GM21447 (cell line): ENCODE measurements around the gene TRIM41.
"Not testable (repeated sequence)": the region's sequence is repeated elsewhere in the genome, so short reads cannot be mapped to it uniquely, and the experiment has no call there.

Experiments used
- ATAC-seq: cut with Tn5 transposase; IDR thresholded peaks from one replicate; pipeline ENCODE4 v1.9.1; 2021; ENCODE audit not compliant: unreplicated experiment

Gene TRIM41

DNA sequence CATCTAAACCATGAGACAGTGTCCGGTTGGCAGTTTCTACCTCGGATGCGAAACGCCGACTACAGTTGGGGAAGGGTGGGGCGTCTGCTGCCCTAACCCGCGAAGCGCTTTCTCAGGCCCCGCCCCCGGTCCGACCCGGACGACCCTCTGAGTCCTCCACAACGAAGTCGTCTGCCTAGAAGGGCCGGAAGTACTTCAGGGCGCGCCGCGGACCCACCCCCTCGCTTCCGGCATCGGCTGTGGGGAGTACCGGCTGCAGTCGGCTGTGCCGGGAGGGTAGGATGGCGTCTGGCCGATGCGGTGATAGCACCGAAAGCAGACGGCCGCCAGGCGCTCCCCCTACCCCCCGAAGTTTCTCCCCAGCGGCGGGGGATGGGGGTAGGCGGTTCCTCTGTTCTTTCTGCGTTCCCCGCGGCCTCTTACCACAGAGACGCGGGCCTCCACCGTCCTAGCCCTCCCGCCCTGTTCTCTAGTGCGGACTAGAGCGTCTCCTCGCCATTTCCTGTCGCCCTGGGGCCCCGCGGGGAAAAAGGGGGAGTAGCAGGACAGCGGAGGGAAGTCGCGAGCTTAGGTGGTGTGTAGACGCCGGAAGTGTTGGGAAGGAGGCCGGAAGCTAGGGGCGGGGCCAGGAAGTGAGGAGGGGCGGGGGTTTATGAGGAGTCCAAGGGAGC lies at the start of gene TRIM41:
TRIM41 (plus strand) TSS at position 224 of the 671 bp plus-strand sequence. CDS start 719 bp downstream, outside the sequence.
- ATAC-seq = peak; percentile 59

DNA sequence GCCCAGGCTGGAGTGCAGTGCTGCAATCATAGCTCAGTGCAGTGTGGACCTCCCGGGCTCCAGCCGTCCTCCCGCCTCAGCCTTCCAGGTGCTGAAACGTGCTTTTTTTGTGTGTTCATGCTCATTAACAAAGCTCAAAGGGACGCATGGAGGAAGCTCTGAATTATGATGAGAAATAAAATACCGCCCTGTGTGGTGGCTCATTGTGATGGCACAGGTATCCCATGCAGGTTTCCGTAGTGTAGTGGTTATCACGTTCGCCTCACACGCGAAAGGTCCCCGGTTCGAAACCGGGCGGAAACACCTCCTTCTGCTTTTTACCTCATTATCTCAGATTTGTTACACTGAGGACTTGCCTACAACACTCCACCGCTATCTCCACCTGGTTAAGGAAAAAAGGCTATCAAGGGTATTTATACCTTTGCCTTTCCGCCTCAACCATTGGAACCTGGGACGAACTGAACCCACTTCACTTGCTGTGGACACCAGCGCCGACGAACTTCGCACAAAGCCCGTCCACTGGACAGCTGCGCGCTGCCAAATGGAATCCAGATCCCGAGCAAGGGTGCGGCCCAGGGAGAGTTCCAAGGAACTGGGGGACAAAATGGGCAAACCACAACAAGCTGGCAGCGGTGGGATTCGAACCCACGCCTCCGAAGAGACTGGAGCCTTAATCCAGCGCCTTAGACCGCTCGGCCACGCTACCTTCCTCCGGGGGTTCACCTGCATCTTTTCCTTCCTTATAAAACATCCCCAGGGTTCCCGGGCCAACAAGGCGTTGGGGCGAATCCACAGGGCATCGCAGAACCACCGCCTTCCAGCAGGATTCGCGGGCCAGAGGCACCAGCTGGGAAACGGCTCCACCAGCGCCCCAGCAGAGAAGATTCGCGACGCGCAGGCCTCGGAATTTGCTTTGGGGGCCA lies 49.4 kb upstream of the TRIM41 start:
- ATAC-seq = peak; percentile 55

DNA sequence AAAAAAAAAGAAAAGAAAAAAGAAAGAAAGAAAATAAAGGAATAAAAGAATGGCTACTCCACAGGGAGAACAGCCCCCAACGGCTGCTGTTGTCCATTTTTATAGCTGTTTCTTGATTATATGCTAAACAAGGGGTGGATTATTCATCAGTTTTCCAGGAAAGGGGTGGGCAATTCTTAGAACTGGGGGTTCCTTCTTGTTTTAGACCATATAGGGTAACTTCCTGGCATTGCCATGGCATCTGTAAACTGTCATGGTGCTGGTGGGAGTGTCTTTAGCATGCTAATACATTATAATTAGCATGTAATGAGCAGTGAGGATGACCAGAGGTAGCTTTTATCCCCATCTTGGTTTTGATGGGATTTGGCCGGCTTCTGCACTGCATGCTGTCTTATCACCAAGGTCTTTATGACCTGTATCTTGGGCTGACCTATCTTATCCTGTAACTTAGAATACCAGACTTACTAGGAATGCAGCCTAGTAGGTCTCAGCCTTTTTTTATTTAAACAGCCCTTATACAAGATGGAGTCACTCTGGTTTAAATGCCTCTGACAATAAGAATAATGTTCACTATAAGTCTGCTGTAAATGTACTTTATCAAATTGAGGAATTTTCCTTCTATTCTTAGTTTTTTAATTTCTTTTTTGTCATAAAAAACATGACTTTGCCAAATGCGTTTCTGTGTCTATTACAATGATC lies 46.7 kb upstream of the TRIM41 start:
- no peak for ATAC-seq

DNA sequence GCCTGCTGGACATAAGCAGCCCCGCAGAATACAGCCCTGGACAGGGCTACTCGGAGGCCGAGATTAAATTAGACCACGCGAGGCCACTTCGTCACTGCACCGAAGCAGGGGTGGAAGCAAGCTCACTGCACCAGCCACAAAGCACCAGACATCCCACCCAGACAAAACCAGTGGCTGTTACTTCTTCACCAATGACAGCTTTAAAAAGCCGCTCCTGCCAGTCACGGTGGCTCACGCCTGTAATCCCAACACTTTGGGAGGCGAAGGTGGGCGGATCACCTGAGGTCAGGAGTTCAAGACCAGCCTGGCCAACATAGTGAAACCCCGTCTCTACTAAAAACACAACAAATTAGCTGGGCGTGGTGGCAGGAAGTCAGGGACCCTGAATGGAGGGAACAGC lies 45.5 kb upstream of the TRIM41 start:
- not testable (repeated sequence) for ATAC-seq

DNA sequence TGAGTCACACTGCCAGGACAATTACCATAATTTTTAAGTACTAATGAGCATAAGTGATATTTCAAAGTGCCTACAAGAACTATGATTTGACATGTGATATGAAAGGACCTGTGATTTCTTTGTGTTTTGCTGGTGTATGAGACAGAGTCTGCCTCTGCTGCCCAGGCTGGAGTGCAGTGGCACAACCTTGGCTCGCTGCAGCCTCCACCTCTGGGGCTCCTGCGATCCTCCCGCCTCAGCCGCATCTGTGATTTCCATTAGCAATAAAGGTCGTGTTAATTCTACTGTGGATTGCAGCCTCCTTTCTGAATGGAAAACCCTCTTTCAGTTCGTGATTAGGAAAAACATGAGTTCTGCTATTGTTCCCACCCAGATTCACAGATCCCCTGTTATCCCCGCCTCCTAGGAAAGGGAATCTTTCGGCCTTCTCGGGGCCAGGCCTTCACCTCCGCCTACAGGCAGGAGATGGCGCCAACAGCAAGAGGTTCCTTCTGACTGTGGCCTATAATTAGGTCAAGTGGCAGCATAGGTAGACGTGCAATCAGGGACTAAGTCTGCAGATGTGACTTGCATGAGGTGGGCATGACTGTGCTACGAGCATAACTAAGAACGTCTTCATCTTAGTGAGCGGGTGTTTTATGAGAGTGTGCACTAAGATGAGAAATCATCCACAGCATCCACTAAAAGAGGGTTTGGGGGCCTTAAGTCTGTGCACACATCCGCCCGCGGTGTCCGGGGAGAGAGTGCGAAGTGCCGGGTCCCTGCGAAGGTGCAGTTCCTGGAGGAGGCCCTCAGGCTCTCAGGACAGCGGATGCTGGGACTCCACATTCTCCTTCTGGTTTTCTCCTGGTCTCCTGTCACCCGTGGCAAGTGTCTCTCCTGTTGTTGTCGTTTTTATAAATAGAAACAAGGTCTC lies 41.2 kb upstream of the TRIM41 start:
- peak; percentile 58 for ATAC-seq

DNA sequence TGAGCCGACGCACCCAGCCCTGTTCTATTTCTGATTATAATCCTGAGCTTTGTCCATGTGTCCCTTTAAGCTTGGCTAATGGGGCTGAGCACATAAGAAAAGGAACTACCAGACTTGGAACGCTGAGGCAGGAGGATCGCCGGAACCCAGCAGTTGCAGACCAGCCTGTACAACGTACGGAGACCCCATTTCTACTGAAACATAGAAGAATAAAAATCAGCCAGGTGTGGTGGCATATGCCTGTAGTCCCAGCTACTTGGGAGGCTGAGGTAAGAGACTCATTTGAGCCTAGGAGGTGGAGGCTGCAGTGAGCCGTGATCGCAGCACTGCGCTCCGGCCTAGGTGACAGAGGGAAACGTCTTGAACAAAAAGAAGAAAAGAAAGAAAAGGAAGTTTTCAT lies 40.4 kb upstream of the TRIM41 start:
- ATAC-seq = no peak

DNA sequence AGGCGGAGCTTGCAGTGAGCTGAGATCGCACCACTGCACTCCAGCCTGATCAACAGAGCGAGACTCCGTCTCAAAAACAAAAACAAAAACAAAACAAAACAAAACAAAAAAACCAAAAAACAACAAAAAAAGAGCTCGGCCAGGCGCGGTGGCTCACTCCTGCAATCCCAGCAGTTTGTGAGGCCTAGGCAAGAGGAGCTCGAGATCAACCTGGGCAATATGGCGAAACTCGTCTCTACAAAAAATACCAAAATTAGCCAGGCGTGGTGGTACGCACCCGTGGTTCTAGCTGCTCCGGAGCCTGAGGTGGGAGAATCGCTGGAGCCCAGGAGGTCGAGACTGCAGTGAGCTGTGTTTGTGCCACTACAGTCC lies 38.2 kb upstream of the TRIM41 start:
- ATAC-seq = no peak

DNA sequence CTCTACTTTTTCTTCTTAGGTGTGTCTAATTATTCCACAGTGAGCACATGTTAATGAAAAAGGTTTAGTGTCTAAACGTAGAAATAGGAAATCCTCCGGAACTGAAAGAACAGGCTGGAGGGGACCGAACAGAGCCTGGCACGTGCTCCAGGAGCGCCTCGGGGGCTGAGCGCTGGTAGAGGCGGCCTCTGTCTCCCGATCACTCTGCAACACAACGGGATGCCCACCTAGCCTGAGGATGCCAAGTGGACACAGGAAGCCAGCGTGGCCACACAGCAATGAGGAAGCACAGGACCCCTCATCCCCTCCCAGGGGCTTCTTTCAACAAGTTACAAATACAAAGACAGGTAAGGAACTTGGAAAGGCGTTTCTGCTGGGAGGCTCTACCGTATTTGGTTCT lies 37.5 kb upstream of the TRIM41 start:
- ATAC-seq = no peak

DNA sequence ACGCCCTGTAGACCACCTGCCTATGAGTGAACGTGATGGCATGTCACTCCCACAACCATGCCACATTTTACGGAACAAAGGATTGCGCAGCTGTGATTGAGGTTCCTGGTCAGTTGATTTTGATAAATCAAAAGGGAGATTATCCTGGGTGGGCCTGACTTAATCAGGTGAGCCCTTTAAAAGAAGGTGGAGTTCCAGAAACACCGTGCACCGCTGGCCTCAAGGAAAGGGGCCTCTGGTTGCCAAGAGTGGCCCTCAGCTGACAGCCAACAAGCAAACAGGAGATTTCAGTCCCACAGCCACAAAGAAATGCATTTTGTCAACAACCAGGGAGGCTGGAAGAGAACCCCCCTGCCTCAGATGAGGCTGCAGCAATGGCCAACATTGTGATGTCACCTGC lies 37.1 kb upstream of the TRIM41 start:
- no peak for ATAC-seq

DNA sequence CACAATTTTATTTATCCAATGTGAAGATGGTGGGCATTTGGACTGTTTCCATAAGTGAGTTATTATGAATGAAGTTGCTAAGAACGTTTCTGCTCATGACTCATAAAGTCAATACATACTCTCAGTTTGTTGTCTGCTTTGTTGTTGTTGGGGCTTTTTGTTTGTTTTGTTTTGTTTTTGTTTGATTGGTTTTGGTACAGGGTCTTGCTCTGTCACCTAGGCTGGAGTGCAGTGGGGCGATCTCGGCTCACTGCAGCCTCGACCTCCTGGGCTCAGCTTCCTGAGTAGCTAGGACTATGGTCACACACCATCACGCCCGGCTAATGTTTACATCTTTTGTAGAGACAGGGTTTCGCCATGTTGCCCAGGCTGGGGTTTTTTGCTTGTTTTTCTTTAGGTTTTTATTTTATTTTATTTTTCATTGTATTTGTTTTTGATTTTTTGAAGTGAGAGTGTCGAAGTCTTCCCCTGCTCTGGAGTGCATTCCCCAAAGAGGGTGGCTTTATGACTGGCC lies 36.0 kb upstream of the TRIM41 start:
- ATAC-seq = no peak

DNA sequence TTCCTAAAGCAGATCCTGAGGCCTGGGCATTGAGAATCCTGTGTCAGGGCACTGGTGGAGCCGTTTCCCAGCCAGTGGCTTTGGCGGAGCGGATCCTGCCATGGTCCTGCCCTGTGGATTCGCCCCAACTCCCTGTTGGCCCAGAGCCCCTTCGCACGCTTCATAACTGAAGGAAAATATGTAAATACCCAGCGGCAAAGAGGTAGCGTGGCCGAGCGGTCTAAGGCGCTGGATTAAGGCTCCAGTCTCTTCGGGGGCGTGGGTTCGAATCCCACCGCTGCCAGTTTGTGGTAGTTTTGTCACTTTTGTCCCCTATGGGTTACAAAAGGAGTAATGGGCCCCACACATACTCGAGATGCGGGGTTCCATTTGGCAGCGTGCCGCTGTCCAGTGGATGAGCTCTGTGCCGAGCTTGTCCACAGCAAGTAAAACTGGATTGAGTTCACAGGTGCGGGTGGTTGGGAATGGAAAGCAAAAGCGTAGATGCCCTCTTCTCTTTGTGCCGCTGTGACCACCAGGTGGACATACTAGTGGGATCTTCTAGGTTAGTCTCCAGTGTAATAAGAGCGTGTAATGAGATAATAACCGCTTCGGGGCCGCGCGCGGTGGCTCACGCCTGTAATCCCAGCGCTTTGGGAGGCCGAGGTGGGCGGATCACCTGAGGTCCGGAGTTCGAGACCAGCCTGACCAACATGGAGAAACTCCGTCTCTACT lies 35.4 kb upstream of the TRIM41 start:
- no peak for ATAC-seq

DNA sequence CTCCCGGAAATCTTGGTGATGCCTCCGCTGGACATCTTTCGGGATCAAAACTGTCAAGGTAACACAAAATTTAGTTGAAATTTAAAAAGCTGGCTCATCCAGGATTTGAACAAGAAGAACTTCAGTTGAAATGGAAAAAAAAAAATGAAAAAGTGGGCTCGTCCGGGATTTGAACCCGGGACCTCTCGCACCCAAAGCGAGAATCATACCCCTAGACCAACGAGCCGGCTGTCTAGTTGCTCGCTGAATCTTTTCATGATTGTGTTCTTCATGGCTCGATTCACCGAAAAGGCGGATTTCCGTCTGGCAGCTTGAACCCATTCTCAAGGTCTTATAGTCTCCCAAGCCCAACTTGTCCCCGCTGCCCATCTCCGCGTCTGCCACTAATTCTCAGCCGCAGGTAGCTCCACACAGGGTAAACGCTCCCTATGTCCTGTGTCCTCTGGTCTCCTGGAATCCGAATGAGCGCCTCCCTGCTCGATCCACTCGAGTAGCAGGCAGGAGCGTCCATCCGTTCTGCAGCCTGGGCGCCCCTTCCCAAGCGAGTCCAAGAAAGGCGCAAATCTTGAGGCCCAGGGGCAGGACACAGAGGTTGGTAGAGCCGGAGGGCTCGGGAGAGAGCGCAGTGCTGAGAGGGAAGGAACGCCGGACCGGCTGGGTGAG lies 34.2 kb upstream of the TRIM41 start:
- ATAC-seq = no peak

DNA sequence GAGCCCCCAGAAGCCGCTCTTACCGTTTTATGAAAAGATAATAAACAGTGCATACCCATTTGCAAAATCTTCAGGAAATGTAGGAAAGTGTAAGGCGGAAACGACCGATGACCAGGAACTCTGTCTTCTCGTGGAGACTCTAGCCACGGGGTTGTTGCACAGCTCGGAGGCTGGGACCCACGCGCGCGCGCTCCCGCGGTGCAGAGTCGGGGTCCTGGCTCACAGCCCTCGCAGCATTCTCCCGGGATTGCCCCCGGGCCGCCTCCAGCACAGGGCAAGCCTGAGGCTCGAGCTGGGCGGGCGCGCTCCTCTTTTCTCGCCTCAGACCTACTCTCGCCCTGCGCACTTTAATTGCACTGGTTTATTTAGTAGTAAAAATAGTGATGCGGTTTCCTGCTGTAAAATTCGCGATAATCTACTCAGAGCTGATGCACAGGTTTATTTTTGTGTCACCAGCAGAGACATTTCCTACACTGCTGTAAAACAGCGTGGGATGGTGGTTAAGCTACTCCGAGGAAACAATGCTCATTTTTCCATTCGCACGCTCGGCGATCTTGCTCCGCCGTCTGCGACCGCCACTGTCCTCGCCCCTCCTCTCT lies 33.6 kb upstream of the TRIM41 start:
- no peak for ATAC-seq

DNA sequence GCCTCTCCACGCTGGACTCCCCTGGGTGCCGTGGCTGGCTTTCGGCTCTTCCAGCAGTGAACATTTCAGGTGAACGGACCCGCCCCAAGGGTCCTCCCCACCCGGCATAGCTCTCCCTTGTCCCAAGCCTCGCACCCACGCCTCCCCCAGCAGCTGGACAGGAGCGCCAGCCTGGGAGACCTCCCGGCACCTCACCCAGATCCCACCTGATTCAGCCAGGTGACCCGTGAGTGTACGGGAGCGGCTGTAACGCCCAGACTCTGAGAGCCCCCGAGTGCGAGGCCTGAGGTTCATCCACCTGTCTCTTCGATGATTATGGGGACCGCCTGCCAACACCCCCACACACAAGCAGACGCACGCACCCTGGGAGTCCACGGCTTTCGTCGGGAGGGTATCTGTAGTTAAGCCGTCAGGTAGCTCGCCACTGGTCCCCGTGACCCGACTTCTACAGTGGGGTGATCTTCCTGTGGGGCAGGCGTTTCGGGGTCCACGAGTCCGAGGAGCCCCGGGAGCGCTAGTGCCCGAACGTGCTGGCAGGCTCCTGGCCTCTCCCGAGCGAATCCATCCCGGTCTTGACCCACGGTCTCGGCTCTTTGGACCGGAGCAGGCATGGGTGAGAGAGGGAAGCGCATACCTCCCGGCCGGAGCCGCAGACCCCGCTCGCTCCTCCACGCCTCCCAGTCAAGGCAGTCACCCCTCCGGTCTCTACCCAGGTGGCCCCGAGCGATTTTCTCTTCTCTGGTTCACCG lies 32.9 kb upstream of the TRIM41 start:
- ATAC-seq = no peak

DNA sequence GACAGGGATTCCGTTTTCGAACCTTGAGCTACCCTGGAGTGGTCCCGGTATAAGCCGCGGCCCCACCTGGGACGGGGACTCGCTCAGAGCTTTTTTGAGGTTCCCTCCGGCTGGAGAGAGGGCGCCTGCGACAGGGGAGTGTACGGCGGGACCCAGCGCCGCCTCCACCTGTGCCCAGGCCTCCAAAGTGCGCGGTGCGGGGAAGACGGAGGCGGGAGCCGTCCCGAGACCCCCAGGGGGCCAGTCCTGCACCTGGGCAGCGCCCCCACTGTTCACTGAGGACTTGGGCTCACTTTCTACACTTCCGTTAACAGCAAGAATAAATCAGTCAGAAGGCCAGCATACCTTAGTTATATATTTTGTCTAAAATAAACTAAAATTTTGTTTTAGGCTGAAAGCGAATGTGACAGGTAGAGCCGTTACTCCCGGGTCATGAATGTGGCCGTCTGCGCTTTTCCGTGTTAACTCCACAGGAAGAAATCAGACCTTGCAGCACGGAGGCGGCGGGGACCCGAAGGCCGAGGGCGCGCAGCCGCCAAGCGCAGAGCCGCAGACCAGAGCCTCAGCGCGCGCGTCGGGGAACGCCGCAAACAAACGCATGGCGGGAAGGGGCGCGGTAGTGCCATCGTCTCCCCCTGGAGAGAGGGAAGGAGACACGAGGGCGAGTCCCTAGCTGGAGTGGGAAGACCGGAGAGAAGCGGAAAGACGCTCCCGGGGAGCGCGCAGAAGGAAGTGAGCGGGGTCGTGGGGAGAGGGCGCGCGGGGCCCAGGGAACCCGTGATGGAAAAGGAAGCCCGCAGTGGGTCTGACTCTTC lies 32.2 kb upstream of the TRIM41 start:
- peak; percentile 6 for ATAC-seq

DNA sequence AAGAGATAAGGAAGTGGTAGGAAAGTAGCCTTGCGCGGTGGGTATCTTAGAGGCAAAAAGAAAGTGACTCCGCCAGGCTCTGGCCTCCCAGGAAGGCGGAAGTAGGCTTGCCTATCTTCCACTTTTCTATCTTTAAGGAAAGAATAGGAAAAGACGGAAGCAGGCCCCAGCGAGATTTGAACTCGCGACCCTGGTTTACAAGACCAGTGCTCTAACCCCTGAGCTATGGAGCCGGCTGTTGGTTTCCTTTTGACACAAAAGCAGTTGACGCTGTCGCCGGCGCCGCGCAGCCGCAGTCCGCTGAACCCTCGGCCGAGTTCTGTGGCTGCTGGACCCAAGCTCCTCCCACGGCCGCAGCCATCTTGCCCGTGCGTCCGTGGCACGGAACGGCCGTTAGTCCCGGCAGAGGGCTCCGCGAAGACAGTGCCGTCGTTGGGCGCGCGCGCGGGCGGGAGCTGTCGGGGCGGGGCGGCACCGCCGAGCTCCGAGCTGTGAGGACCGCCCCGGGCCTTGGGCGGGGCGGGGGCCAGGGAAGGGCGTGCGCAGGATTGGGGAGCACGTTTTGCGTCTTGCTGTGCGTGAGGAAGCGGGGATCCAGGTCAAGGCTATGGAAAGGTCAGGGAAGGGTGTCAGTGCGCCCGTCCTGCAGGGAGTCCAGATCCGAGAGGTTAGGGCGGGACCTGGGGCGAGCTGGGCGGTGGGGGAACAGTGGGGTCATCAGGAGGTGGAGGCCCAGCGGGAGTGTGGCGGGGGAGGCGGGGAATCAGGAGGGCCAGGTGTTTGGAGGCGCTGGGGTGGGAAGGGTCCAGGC lies 31.4 kb upstream of the TRIM41 start:
- ATAC-seq = peak; percentile 37
